Ureter (tissue), 1 donor: ENCODE data around the gene C12orf75. TPM values are rescaled to one million over a fixed set of nuclear protein-coding genes. Genes with fewer than 3 reads are reported as not detected.
"Not testable (repeated sequence)": the region's sequence is repeated elsewhere in the genome, so short reads cannot be mapped to it uniquely, and the experiment has no call there.

ENCODE experiments used
- DNase-seq: peaks from one replicate; pipeline ENCODE4 v3.0.0-alpha.2; 2020; ENCODE audit warnings: low spot score
- total RNA-seq: library from RNA; stranded (reverse); gene quantifications from one replicate; pipeline ENCODE4 v1.2.4, GENCODE V29; 2023
- donor health status: DM: yes; HTN: yes; CAD: no.

C12orf75 gene
- 31.3 TPM for total RNA-seq

DNA sequence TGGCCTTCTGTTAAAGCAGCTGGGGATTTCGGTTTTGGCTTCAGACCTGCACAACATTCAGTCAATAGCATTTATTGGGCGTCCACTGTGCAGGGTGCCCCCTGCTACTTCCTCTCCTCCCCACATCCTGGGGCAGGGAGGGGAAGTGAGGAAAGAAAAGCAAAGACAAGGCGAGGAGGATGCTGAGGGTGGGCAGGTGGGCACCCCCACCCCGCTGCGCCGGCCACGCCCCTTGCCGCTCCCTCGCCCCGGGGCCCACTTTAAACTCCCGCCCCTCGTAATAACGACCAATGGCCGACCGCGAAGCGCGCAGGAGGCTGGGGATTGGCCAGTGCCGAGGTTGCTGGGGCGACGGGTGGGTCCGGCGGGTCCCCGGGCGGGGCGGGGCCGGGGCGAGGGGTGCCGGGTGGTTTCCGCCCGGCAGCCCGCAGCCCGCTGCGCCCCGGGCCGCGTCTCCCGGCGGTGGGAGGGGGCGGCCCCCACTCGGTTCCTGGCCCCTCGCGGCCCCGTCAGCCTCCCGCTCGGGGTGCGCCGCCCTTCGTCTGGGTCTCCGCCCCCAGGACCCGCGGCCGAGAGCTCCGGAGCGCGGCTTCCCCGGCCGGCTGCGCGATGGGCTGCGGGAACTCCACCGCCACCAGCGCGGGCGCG is at the start of gene C12orf75:
TSS of gene C12orf75 (plus strand) at position 409 of the 648 bp plus-strand sequence. CDS start at position 610, 201 bp downstream.
- DNase-seq = peak; percentile 72

DNA sequence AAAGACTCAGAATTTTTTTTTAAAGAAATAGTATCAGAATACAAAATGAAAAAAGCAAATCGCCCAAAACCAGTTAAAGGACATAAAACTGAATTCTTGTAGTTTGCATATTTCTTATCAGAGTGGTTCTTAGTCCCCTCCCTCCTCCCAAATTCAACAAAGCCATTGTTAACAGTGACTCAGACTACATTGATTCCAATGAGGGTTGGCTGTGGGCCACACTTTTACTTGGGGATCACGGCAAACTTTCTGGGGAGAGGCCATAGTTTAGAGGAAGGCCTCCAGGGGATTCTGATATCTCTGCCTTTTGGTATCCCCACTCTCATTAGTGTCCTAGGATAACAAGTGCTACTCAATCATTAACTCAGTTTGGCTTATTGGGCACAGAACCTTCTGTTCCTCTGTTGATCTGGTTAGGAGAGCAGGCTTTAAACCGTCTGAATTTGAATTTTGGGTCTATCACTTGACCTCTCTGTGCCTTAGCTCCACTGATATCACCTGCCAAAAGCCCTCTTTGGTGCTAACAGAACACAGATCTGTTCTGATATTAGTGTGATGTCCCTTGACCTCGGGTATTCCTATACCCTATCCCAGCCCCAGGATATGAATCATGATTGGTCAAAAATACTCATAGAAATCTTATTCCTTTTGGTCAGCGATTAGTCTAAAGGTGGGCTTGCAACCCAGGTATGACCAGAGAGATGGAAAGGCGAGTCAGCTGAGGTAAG is 49.4 kb upstream of the C12orf75 start:
- no peak for DNase-seq

GRCh38 chr12:105281694-105282049 is 48.8 kb upstream of the C12orf75 start:
- no peak for DNase-seq

DNA sequence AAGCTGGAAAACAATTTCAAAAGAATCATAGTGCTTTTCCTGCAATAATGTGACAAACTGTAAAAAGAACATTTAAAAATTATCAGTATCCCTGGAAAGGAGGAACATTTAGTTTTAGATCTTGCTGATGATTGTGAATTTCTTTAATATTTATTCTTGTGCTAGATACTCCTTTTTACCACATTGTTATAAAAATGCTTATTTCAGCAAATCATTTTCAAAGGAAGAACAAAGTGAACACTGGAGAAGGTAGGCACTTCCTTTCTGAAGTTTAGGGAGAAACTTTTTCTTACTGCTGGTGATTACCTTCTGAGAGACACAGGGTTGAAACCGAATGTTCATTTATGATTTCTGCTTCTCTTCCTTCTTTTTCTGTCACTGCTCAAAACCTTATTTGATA is 45.1 kb upstream of the C12orf75 start:
- no peak for DNase-seq

GRCh38 chr12:105287408-105287807 is 43.1 kb upstream of the C12orf75 start:
- no peak for DNase-seq

DNA sequence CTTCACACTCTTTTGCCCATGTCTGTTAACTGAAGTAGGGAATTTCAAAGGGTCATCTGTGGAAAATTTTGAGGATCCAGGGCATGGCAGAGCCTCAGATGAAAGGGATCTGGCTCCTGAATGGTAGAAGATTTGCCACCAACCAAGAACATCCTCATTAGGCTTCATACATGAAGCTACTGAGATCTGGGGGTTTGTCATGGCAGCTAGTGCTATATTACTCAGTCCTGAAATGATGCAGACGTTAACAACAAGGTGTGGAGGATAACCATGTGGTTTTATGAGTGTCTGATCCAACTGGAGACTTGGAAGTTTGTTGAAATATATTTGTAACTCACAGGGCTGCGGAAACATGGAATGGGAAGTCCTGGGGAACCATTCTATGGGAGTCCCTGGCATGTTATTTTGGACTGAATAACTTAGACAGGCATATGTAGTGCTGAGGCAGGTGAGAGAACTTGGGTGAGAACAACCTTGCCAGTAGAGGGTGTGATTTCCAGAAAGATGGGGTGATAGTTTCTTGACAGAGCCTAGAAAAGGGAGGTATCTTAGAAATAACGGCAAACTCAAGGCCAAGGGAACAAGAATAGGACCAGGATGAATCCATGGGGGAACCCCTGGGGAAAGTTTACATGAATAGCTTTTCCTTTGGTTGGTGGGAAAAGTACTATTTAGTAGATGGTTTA is 42.0 kb upstream of the C12orf75 start:
- no peak for DNase-seq

DNA sequence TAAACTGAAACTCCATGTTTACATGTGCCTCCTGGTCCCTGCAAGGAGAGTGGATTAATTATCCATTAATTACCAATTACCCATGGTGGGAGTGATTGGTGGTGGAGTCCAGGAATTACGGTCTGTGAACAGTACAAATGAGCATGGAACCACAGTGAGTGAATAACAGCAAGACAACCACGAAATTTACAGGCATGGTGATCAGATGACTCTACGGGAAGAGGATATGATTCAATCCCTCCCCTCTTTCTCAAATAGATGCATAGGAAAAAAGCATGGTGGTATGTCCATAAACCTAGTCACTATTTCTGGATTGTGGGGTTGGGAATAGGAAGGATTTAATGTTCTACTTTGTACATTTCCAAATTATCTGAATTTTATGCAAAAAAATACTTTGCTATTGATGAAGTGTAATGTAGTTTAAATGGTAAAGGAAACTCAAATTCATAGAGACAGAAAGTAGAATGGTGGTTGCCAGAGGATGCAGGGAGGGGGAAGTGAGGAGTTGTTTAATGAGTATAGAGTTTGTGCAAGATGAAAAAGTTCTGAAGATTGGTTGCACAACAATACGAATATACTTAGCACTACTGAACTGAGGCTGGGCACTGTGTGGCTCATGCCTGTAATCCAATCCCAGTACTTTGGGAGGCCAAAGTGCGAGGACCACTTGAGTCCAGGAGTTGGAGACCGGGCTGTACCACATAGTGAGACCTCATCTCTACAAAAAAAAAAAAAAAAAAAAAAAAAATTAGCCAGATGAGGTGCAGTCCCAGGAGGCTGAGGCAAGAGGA is 41.2 kb upstream of the C12orf75 start:
- no peak for DNase-seq

DNA sequence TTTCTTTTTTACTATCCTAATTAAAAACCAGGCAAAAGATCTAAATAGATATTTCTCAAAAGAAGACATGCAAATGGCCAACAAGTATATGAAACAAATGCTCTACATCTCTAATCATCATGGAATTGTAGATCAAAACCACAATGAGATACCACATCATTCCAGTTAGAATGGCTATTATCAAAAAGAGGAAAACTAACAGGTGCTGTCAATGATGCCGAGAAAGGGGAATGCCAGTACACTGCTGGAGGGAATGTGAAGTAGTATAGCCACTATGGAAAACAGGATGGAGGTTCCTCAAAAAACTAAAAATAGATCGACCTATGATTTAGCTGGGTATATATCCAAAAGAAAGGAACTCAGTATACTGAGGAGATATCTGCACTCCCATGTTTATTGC is 39.0 kb upstream of the C12orf75 start:
- DNase-seq = no peak

- no peak for DNase-seq
Observed at GRCh38 chr12:105292705-105293104, 37.8 kb upstream of the C12orf75 start.

DNA sequence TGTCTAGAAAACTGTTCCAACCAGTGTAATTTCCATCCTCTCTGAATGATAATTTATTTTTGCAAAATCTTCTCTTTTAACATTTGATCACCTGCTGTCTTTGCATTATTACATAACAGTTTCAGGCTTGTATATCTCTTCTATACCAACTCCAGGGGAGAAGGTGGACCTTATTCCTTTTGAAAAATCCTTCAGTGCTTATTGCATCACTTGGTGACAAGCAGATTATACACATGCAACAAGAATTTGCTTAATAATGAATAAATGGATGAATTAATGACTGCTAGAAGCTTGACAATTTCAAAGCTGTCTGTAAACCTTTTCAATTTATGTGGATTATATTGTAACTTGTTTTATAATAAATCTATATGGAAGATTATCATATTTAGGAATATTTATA is 37.3 kb upstream of the C12orf75 start:
- no peak for DNase-seq

DNA sequence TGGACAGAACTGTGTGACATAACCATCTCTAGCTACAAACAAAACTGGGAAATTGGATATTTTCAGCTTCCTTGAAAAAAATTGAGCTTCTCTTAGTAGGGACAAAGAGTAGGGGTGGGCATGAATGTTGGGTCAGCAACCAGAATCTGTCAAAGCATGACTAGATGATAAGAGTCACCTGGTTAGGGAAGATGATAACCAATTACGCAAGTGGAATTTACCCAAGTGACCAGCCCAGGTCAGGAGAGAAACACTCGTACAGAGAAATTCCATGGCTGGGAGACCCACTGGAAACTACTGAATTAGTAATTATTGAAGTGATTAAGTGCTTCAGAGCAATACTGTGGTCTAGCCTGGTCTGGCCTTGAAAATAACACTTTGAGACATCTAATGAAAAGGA is 36.3 kb upstream of the C12orf75 start:
- no peak for DNase-seq

DNA sequence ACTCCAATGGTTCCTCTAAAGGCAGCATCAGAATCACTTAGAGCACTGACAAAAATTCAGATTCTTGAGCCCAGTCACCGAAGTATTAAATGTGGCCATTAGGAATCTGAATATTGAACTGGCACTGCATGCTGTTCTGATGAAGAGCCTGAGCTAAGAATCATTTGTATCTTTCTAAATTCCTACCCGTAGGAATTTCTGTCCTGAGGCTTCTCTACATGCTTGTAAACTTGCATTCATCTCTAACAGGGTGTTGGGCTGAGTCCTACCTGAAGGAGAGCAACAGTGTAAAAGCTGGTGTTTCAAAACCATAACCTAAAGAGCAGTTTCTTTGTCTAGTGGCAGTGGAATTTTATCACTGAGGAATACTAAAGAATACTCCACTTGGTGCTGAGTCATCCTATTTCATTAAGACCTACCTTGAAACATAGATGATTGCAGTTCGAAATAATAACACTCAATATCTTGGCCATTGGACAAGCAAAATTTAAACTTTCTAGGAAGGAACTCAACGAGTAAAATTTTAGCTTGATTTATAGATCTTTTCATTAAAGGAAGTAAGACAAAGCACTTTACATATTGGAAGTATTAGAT is 35.5 kb upstream of the C12orf75 start:
- DNase-seq = no peak

DNA sequence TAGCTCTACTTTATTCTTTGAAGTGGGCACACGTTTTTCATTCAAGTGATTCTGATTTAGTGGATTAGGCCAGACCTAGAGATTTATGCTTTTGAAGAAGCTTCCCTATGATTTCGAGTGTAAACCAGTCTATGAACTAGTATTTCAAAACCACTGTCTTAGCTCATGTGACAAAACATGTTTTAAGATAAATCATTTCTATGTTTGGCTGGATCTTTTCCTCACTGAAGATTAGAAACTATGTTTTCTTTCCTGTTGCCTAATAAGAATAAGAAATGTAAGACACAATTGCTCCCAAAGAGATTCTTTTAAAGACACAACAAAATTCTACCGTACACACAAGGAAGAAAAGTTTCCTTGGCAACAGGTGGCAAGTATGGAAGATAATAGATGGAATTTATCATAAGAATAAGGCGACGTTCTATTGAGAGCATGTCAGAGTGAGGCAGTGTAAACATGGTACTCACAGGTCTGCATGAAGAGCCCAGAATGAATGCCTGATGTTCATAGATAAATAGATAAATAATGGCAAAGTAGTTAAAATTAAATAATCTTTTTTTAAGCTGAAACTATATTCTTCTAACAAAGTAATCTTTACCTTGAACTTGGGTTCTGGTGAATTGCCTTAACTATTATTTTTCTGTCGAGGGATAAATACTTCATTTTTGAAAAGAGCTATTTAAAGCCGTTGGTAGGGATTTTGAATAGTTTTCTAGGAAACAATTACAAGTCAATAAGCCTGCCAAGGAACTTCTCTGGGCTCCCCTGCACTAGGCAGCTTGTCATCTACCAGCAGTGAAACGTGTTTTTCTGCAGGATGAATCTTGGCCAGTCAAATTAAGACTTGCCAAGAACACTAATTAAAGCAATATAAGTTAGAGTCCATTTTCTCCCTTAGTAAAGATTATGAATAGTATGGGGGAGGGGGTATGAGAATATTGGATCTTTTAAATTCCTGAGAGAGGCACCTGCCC is 34.1 kb upstream of the C12orf75 start:
- no peak for DNase-seq

DNA sequence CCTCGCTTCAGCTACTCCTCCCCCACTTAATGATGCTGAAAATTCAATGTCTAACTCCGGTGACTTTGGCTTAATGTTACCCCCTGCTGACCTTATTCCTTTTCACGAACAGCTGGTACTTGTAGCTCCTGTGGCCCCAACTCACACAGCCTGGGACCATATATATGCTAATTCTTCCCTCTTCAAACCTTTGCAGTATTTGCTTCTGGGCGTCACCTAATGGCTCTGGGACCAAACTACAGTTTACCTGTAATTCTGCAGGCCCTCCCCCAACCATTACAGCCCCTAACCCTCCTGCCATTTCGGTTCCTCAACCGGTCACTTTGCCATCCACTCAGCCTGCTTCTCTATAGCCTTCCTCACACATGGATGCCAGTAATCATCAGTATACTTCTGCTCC is 29.6 kb upstream of the C12orf75 start:
- DNase-seq = no peak

DNA sequence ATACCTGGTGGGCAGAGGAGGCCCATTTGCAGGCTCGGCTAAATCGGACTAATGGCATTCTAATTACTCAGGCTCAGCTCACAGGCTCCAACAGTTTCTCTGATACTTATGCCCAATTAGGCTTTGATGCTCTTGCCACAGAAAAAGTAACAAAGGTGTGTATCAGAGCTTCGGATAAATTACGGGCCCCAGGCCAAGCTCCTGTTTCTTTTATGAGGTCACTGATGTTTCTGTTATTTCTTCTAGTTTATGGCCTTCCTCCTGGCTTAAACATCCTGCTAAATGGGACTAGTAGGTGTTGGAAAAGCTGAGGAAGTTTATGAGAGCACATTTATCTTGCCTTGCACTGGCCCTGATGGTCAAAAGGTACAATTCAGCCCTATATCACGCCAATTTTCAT is 28.8 kb upstream of the C12orf75 start:
- no peak for DNase-seq

DNA sequence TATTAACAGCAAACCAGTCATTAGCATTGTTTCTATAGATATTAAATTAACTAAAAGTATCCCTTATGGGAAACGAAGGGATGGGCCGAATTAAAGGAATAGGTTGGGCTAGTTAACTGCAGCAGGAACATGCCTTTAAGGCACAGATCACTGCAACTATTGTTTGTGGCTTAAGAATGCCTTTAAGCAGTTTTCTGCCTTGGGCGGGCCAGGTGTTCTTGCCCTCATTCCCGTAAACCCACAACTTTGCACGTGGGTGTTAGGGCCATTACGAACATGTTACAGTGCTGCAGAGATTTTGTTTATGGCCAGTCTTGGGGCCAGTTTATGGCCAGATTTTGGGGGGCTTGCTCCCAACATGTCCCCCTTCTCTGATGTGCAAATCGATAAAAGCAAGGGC is 27.5 kb upstream of the C12orf75 start:
- not testable (repeated sequence) for DNase-seq

GRCh38 chr12:105304626-105305025 is 25.9 kb upstream of the C12orf75 start:
- DNase-seq = not testable (repeated sequence)

DNA sequence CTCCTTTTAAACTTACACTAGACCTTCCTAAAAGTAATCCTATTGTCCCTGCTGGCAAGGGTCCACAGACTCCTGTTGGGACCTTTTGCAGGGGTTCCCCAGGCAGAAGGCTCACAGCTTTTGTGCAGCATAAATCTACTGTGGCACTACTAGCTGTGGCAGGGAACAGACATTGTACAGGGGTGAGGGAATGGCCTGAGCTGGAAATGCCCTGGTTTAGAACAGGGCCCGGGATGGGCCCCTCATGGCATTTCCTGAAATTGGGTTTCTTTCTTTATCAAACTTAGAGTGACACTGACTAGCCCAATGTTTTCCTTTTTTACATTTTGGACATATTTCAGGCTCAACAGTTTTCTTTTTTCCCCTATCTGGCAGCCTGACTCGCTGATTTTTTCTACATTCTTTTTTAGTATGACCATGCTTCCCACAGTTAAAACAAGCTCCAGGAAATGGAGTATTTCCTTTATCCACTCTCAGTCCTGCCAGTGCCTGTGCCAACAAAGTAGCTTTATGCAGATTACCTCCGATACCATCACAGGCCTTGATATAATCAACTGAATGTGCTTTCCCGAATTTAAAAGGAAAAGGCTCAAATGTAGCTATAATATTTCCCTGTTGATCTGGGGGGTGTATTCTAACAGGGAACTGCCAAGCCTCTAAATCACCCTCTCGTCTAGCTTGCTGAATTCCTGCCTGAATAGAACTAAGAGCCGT is 22.7 kb upstream of the C12orf75 start:
- not testable (repeated sequence) for DNase-seq

DNA sequence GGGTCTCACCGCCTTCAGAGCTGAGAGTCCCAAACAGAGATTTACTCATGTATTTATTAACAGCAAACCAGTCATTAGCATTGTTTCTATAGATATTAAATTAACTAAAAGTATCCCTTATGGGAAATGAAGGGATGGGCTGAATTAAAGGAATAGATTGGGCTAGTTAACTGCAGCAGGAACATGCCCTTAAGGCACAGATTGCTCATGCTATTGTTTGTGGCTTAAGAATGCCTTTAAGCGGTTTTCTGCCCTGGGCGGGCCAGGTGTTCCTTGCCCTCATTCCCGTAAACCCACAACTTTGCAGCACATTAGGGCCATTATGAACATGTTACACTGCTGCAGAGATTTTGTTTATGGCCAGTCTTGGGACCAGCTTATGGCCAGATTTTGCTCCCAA is 21.7 kb upstream of the C12orf75 start:
- not testable (repeated sequence) for DNase-seq

GRCh38 chr12:105309384-105309783 is 21.1 kb upstream of the C12orf75 start:
- not testable (repeated sequence) for DNase-seq
